Adrenal gland (tissue), 12 donors: Measurements from ENCODE around the gene REXO5. TPM values are rescaled to one million over a fixed set of nuclear protein-coding genes. Genes with fewer than 3 reads are reported as not detected.

Experiments
- DNase-seq, 7 donors: peaks; one replicate each; pipeline ENCODE4 v3.0.0-alpha.2; 2019 to 2020
- H3K27ac ChIP-seq, 5 donors: fragments of 200-600 bp; sonication (generic) in 4 of 5; 1 replicate in 3 of 5; 2 replicates in 2 of 5; pipeline versions ENCODE4 v1.5.1 to v1.8.0; 2016 to 2020; ENCODE audit warnings: mild to moderate bottlenecking in 1 of 5
- H3K27me3 ChIP-seq: fragments of 200-600 bp; 2 replicates; pipeline ENCODE4 v1.8.0; 2021
- H3K36me3 ChIP-seq, 2 donors: fragments of 200-600 bp; replicated peaks in 1 of 2; 1 replicate in 1 of 2; 2 replicates in 1 of 2; pipeline versions ENCODE4 v1.5.1 to v1.8.0; 2018 to 2022
- H3K4me1 ChIP-seq, 2 donors: fragments of 200-600 bp; replicated peaks in 1 of 2; 1 replicate in 1 of 2; 2 replicates in 1 of 2; pipeline versions ENCODE4 v1.5.1 to v1.8.0; 2018 to 2021
- H3K4me3 ChIP-seq, 4 donors: fragments of 200-600 bp; sonication (generic) in 3 of 4; one replicate each; pipeline ENCODE4 v1.5.1; 2016 to 2018
- H3K9me3 ChIP-seq, 3 donors: fragments of 200-600 bp; sonication (generic) in 1 of 3; replicated peaks in 1 of 3; 1 replicate in 2 of 3; 2 replicates in 1 of 3; pipeline versions ENCODE4 v1.5.1 to v1.8.0; 2016 to 2021
- POLR2A ChIP-seq, 2 donors: fragments of 450-650 bp; IDR thresholded peaks; one replicate each; pipeline ENCODE4 v1.6.1; 2017; ENCODE audit warnings: antibody characterized with exemption in 2 of 2, mild to moderate bottlenecking in 2 of 2, moderate library complexity in 1 of 2
- WGBS, 4 donors: extraction: QIAGEN DNeasy Blood & Tissue Kit in 2 of 4; methylation state at CpG; one replicate each; pipeline versions ENCODE4 v1.1.5 to v1.1.7; 2013 to 2017; 5-methylcytosine and 5-hydroxymethylcytosine counted together
- intact Hi-C, 2 donors: fragments of 100-400 bp; cut with DNase I; formaldehyde crosslinking; loops; one replicate each; pipeline versions ENCODE4 v1.14.1 to v1.15.0; 2022 to 2023
- polyA plus RNA-seq, 3 donors: library from polyadenylated mRNA; stranded (reverse); fragments of 200-250 nt in 2 of 3; fragments of 350-450 nt in 1 of 3; fragmentation: Illumina TruSeq in 1 of 3; extraction: RNeasy Lipid Tissue Mini Kit (QIAGEN cat#74804) in 1 of 3; gene quantifications; one replicate each; pipeline ENCODE4 v1.2.3, GENCODE V29; 2013 to 2014
- total RNA-seq, 9 donors: library from RNA; depleted of rRNA in 4 of 9; stranded (reverse); fragments of >200 nt in 4 of 9; fragments of 120-200 nt in 1 of 9; fragmentation: NEBNext Ultra II Directional in 1 of 9; extraction: Animal tissue kit (Norgen Biotek cat#: 25700) in 1 of 9; gene quantifications; one replicate each; pipeline versions ENCODE4 v1.1.0 to v1.2.4, GENCODE V29; 2013 to 2023
- TF ChIP-seq, protein P1 (sequence below), 6 experiments: fragments of 450-650 bp in 4 of 6; fragments of 200-600 bp in 2 of 6; sonication (generic) in 1 of 6; IDR thresholded peaks; 1 replicate in 5 of 6; 2 replicates in 1 of 6; pipeline versions ENCODE4 v1.5.1 to v1.8.0; 2016 to 2021; ENCODE audit warnings: antibody characterized with exemption in 6 of 6, mild to moderate bottlenecking in 2 of 6, moderate library complexity in 1 of 6
- donor health status: healthy with polysubstance abuse.
- donor health status: Bipolar disorder and iron deficiency.
- donor health status: DM: yes; HTN: yes; CAD: no.
- donor health status: DM: no; HTN: no; CAD: no.
- donor health status: DM: no; HTN: no; CAD: no.
- donor health status: DM: yes; HTN: yes; CAD: no.

Gene REXO5
- total and polyA plus RNA-seq, 12 donors = 0.78 to 10.1 (median 3.5) TPM

DNA sequence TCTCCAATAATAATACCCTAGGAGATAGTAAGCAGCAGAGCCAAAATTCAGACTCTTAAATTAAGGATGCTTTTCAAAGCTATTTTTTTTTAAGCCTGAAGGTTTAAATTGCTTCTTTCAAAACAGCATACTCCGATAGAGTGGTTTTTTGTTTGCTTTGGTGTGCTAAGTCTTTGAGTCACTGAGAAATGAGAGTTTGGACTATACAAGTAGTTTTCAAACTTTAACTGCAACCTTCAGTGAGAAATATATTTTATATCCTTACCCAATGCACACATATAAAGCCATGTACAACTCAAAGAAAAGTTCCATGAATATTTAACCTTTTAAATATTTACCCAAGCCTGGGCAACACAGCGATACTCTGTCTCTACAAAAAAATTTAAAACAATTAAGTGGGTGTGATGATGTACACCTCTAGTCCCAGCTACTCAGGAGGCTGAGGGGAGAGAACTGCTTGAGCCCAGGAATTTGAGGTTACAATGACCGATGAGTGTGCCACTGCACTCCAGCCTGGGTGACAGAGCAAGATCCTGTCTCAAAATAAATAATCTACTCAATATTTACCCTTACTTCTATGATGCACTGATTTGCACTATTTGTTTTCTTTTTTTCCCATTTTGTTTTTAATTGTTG lies 74.7 kb downstream of the REXO5 start:
- no peaks in the 10 kb centered on the region for H3K9me3 ChIP-seq
- no peaks in the 10 kb centered on the region for H3K36me3 ChIP-seq
- H3K27ac ChIP-seq = peak overlapping the region in 1 of 5 donors; percentile 36
- intact Hi-C loops = no loop called here
- 85 to 91% (median 88%) methylated on average over 3 of the region's 3 CpGs for WGBS, 4 donors
- H3K27me3 ChIP-seq = no peaks in the 10 kb centered on the region
- TF ChIP-seq, protein P1, sequence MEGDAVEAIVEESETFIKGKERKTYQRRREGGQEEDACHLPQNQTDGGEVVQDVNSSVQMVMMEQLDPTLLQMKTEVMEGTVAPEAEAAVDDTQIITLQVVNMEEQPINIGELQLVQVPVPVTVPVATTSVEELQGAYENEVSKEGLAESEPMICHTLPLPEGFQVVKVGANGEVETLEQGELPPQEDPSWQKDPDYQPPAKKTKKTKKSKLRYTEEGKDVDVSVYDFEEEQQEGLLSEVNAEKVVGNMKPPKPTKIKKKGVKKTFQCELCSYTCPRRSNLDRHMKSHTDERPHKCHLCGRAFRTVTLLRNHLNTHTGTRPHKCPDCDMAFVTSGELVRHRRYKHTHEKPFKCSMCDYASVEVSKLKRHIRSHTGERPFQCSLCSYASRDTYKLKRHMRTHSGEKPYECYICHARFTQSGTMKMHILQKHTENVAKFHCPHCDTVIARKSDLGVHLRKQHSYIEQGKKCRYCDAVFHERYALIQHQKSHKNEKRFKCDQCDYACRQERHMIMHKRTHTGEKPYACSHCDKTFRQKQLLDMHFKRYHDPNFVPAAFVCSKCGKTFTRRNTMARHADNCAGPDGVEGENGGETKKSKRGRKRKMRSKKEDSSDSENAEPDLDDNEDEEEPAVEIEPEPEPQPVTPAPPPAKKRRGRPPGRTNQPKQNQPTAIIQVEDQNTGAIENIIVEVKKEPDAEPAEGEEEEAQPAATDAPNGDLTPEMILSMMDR (IDR thresholded peaks at IDR 0.05) = no peak
- no peak for TF ChIP-seq POLR2A (IDR thresholded peaks at IDR 0.05)
- H3K4me1 ChIP-seq = peaks cover 20 to 71% of the 10 kb centered on the region in 2 donors
- H3K4me3 ChIP-seq = no peak overlapping the region
- DNase-seq = no peak

DNA sequence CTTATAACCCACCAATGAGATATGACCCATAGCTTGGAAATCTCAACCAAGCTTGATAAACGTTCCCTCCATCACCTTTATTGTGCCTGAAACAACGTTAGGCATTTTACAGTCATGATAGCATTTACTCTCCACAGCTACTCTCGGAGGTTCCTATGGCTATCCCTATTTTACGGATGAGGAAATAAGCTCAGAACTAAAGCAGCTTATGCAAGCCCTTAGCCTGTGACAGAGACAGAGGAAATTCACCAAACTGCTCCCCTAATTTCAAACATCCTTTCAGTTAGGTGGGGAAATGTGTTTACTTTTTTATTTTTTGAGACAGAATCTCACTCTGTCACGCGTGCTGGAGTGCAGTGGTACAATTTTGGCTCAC lies 75.2 kb downstream of the REXO5 start:
- no peak for DNase-seq
- H3K27me3 ChIP-seq = no peaks in the 10 kb centered on the region
- H3K9me3 ChIP-seq = no peaks in the 10 kb centered on the region
- H3K4me1 ChIP-seq = peaks cover 20 to 76% of the 10 kb centered on the region in 2 donors
- H3K27ac ChIP-seq = peak overlapping the region in 1 of 5 donors; percentile 29
- no peaks in the 10 kb centered on the region for H3K36me3 ChIP-seq
- 83 to 89% (median 88%) methylated on average over 6 of the region's 6 CpGs for WGBS, 4 donors
- TF ChIP-seq POLR2A (IDR thresholded peaks at IDR 0.05) = no peak
- TF ChIP-seq, protein P1 (IDR thresholded peaks at IDR 0.05) = no peak
- no peak overlapping the region for H3K4me3 ChIP-seq
- intact Hi-C loops = no loop called here

DNA sequence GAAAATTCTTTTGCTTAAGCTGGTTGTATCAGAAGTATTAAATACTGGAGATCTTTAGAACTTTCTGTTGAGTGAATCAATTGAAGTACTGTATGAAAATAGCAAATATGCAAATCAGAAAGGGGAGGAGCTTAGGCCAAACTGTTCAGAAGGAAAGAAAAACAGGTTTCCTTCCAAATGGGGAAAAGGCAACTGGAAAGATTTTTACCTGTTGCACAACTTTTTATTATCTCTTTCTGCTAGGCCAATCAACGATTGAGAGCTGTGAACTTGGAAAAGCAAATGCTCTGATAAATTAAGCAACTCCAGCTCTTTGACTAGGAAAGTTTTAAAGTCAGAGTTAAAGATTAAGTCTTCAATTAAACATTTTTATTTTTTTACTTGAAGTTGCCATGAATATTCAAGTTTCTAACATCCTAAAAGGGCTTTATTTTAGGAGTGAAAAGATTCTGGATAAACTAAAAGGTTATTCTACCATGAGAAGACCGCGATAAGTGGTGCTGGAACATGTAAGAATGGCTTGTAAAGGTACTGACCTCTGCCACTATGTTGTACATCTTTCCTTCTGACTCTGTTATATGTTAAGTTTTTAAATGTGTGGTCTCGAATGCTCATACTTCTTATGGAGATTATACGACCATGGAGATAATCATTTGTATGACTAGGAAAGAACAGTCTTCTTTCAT lies 77.4 kb downstream of the REXO5 start:
- Histone ChIP-seq H3K9me3 (no peaks in the 10 kb centered on the region), H3K36me3 (no peaks in the 10 kb centered on the region), H3K27ac (peak overlapping the region; percentile 58 to 76 (median 68)), H3K27me3 (no peaks in the 10 kb centered on the region), H3K4me1 (peaks cover 20 to 83% of the 10 kb centered on the region in 2 donors), H3K4me3 (peak overlapping the region in 1 of 4 donors; percentile 5)
- WGBS, 4 donors = 69 to 78% (median 75%) methylated on average over 5 of the region's 5 CpGs
- DNase-seq = no peak
- intact Hi-C loops = no loop called here
- TF ChIP-seq, protein P1 (IDR thresholded peaks at IDR 0.05) = no peak
- peak in 1 of 2 donors; percentile 6 for TF ChIP-seq POLR2A (IDR thresholded peaks at IDR 0.05)

DNA sequence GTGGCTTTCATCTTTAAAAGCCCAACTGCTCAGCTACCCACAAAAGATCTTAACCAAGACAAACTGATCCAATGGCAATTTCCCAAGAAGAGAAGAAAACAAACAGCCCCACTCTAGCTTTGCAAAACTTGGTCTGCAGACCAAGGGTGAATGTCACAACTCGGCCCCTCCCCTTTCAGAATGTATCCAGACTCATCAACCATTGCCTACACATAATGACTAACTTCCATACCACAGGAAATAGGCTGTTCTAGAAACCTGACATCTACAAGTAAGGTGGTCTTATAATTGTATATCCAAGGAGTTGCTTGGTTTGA lies 77.9 kb downstream of the REXO5 start:
- no peaks in the 10 kb centered on the region for H3K27me3 ChIP-seq
- TF ChIP-seq, protein P1 (IDR thresholded peaks at IDR 0.05) = no peak
- TF ChIP-seq POLR2A (IDR thresholded peaks at IDR 0.05) = no peak
- 60 to 75% (median 65%) methylated on average over 1 of the region's 1 CpG for WGBS, 4 donors
- peaks cover 16 to 80% of the 10 kb centered on the region in 2 donors for H3K4me1 ChIP-seq
- no peak for DNase-seq
- H3K27ac ChIP-seq = peak overlapping the region; percentile 58 to 76 (median 68)
- H3K4me3 ChIP-seq = peak overlapping the region in 1 of 4 donors; percentile 5
- intact Hi-C loops = no loop called here
- H3K36me3 ChIP-seq = no peaks in the 10 kb centered on the region
- H3K9me3 ChIP-seq = no peaks in the 10 kb centered on the region
